Left renal cortex interstitium (tissue), 4 donors: ENCODE results near the gene GHR. TPM values are rescaled to one million over a fixed set of nuclear protein-coding genes. Genes with fewer than 3 reads are reported as not detected.
"Not testable (repeated sequence)": the region's sequence is repeated elsewhere in the genome, so short reads cannot be mapped to it uniquely, and the experiment has no call there.

ENCODE experiments used
- DNase-seq, 4 donors: peaks; one replicate each; pipeline ENCODE4 v3.0.0-alpha.2; 2013; ENCODE audit warnings: low read depth in 4 of 4, low spot score in 2 of 4, missing footprints in 1 of 4
- polyA plus RNA-seq, 4 donors: library from polyadenylated mRNA; unstranded; fragments of 120-200 nt; gene quantifications; one replicate each; pipeline ENCODE4 v1.2.1, GENCODE V29; 2013; ENCODE audit not compliant: insufficient read length in 4 of 4

GHR gene
- polyA plus RNA-seq, 4 donors, result 17.3 to 24.2 (median 22.1) TPM

DNA sequence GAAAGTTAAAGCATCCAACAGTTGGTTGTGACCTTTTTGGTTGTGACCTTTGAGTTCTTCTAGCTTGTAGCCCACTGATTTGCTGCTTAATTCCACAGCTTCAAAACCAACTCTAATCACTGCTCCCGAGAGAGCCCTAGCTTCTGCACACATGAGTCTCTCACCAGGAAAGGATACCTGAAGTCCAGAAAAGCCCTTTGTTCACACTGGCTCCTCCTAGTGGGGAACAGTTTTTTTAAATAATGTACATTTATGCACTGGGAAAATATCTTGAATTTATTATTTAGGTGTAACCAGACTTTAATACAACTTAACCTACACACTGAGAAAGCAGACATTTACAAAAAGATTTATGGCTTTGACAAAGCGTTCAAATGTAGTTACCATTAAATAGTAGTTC lies 213.2 kb downstream of the GHR start:
- DNase-seq, result no peak

- no peak for DNase-seq
Measured at GRCh38 chr5:42636946-42637345, 213.7 kb downstream of the GHR start.

GRCh38 chr5:42638972-42639371 lies 215.7 kb downstream of the GHR start:
- no peak for DNase-seq

- DNase-seq, result no peak
Measured at GRCh38 chr5:42640835-42641234, 217.6 kb downstream of the GHR start.

- no peak for DNase-seq
Measured at GRCh38 chr5:42641336-42642005, 218.2 kb downstream of the GHR start.

GRCh38 chr5:42642006-42642405 lies 218.8 kb downstream of the GHR start:
- no peak for DNase-seq

GRCh38 chr5:42643360-42643759 lies 220.1 kb downstream of the GHR start:
- no peak for DNase-seq

GRCh38 chr5:42645138-42645537 lies 221.9 kb downstream of the GHR start:
- no peak for DNase-seq

- no peak for DNase-seq
Measured at GRCh38 chr5:42648036-42648435, 224.8 kb downstream of the GHR start.

- no peak for DNase-seq
Measured at GRCh38 chr5:42648915-42649314, 225.7 kb downstream of the GHR start.

GRCh38 chr5:42650084-42650483 lies 226.8 kb downstream of the GHR start:
- DNase-seq, result no peak

DNA sequence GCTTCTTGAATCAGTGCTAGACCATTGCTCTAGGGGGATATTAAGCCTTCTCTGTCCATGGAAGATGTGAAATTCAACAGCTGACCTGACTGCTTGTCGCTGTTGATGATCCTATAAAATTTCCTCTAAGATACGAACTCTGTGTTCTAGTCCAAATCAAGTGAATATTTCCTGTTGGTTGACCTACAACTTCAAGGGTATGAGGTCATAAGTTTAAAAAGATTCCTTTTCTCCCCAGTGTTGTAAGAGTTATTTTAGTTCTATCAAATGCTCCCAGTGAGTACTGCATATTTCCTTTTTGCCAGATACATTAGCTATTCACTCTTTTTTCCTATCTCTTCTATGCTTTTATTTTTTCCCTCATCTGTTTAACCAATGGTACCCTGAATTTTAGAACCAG lies 230.5 kb downstream of the GHR start:
- DNase-seq, result no peak

- DNase-seq, result no peak
Measured at GRCh38 chr5:42654645-42655044, 231.4 kb downstream of the GHR start.

GRCh38 chr5:42655982-42656650 lies 232.9 kb downstream of the GHR start:
- DNase-seq, result no peak

DNA sequence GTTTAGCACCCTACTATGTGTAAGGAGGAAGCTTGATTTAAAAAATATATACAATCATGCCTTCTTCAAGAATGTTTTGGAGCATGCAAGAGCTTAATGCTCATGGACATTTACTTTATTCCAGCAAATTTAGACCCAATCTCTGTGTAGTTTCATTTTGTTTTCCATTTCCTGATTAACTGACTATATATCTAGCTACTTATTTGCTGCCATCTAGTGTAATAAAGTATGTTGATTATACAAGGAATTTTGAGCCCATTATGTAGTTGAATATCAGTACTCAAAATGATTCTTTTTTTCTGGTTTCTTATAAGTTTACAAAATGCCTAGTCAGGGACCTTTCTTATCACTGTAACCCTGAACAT lies 233.4 kb downstream of the GHR start:
- DNase-seq, result no peak

DNA sequence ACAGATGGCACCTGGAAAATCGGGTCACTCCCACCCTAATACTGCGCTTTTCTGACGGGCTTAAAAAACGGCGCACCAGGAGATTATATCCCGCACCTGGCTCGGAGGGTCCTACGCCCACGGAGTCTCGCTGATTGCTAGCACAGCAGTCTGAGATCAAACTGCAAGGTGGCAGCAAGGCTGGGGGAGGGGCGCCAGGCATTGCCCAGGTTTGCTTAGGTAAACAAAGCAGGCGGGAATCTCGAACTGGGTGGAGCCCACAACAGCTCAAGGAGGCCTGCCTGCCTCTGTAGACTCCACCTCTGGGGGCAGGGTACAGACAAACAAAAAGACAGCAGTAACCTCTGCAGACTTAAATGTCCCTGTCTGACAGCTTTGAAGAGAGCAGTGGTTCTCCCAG lies 236.6 kb downstream of the GHR start:
- not testable (repeated sequence) for DNase-seq

- no peak for DNase-seq
Measured at GRCh38 chr5:42665857-42666256, 242.6 kb downstream of the GHR start.

- DNase-seq, result no peak
Measured at GRCh38 chr5:42666869-42667268, 243.6 kb downstream of the GHR start.

GRCh38 chr5:42668254-42668653 lies 245.0 kb downstream of the GHR start:
- no peak for DNase-seq

GRCh38 chr5:42672925-42673324 lies 249.7 kb downstream of the GHR start:
- DNase-seq, result no peak

GRCh38 chr5:42675602-42676001 lies 252.4 kb downstream of the GHR start:
- DNase-seq, result no peak

DNA sequence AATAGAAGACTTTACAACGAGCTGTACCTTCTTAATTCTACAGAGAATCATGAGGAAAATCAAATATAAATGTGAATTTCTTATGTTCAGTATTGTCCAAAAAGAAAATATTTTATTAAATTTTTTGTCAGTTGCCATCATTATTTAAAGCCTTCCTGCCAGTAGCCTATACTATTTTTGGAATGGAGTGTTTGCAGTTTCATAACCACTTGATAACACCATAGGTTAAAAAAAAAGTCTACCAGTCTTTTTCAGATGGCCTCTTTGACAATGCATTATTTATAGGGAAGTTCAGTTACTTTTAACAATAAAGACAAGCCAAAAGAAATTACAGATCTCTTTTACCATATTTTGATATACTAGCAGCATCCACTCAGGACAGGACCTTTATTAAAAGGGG lies 253.1 kb downstream of the GHR start:
- DNase-seq, result no peak
